Kidney (tissue), 14 donors: ENCODE results near the gene BMERB1. TPM values are rescaled to one million over a fixed set of nuclear protein-coding genes. Genes with fewer than 3 reads are reported as not detected.

Experiments used
- DNase-seq, 5 donors: peaks; one replicate each; pipeline ENCODE4 v3.0.0-alpha.2; 2013 to 2020
- FAIRE-seq: peaks from 2 replicates; lab custom pipeline; 2012; peaks lifted over from hg19 to GRCh38; lab: Jason Lieb, UNC
- H3K27ac ChIP-seq, 2 donors: one replicate each; pipeline ENCODE4 v1.7.0; 2013; ENCODE audit warnings: low read depth in 2 of 2, low read length in 2 of 2, inconsistent platforms in 1 of 2
- H3K27me3 ChIP-seq: one replicate; pipeline ENCODE4 v1.7.1; 2013; ENCODE audit warnings: low read length, inconsistent platforms; ENCODE audit not compliant: control insufficient read depth, insufficient read depth
- H3K36me3 ChIP-seq, 3 donors: one replicate each; pipeline versions ENCODE4 v1.7.0 to v1.7.1; 2013; ENCODE audit warnings: low read length in 3 of 3, control low read depth in 1 of 3, inconsistent platforms in 1 of 3; ENCODE audit not compliant: insufficient read depth in 3 of 3, control insufficient read depth in 2 of 3
- H3K4me1 ChIP-seq, 3 donors: one replicate each; pipeline versions ENCODE4 v1.7.0 to v1.7.1; 2013; ENCODE audit warnings: low read length in 3 of 3, inconsistent platforms in 1 of 3, low read depth in 1 of 3; ENCODE audit not compliant: control insufficient read depth in 2 of 3, insufficient read depth in 2 of 3
- H3K4me3 ChIP-seq, 3 donors: one replicate each; pipeline versions ENCODE4 v1.7.0 to v1.8.1; 2013; ENCODE audit warnings: low read length in 3 of 3, control low read depth in 1 of 3, inconsistent platforms in 1 of 3
- H3K9ac ChIP-seq, 3 donors: one replicate each; pipeline versions ENCODE4 v1.7.0 to v1.7.1; 2013; ENCODE audit warnings: low read length in 3 of 3, control low read depth in 1 of 3, inconsistent platforms in 1 of 3
- H3K9me3 ChIP-seq, 3 donors: one replicate each; pipeline versions ENCODE4 v1.7.0 to v1.7.1; 2013; ENCODE audit warnings: low read length in 3 of 3, control low read depth in 1 of 3, inconsistent platforms in 1 of 3; ENCODE audit not compliant: control insufficient read depth in 2 of 3, insufficient read depth in 1 of 3
- CTCF ChIP-seq: IDR thresholded peaks from 3 replicates; pipeline ENCODE4 v1.5.1; 2012; ENCODE audit warnings: mild to moderate bottlenecking, moderate library complexity, borderline replicate concordance; ENCODE audit not compliant: insufficient read depth; ENCODE audit errors: extremely low read depth
- intact Hi-C: fragments of 100-400 bp; cut with DNase I; formaldehyde crosslinking; loops from one replicate; pipeline ENCODE4 v1.11.1; 2022
- polyA plus RNA-seq: library from polyadenylated mRNA; stranded (reverse); fragments of 350-450 nt; fragmentation: Illumina TruSeq; extraction: RNeasy Lipid Tissue Mini Kit (QIAGEN cat#74804); gene quantifications from one replicate; pipeline ENCODE4 v1.2.3, GENCODE V29; 2014; ENCODE audit warnings: low read depth, low replicate concordance; ENCODE audit not compliant: insufficient read depth
- total RNA-seq: library from RNA; stranded (reverse); fragmentation: NEBNext Ultra II Directional; extraction: Animal tissue kit (Norgen Biotek cat#: 25700); gene quantifications from one replicate; pipeline ENCODE4 v1.2.1, GENCODE V29; 2021
- donor health status: control.
- donor health status: control.
- donor health status: control.
- donor health status: control.
- donor health status: control.
- donor health status: DM: yes; HTN: yes; CAD: no.
- donor health status: Normal renal cell carcinoma (clear cell type).

BMERB1 gene
- total and polyA plus RNA-seq, 2 donors from 2014 or later = 33.4 to 48.8 TPM

DNA sequence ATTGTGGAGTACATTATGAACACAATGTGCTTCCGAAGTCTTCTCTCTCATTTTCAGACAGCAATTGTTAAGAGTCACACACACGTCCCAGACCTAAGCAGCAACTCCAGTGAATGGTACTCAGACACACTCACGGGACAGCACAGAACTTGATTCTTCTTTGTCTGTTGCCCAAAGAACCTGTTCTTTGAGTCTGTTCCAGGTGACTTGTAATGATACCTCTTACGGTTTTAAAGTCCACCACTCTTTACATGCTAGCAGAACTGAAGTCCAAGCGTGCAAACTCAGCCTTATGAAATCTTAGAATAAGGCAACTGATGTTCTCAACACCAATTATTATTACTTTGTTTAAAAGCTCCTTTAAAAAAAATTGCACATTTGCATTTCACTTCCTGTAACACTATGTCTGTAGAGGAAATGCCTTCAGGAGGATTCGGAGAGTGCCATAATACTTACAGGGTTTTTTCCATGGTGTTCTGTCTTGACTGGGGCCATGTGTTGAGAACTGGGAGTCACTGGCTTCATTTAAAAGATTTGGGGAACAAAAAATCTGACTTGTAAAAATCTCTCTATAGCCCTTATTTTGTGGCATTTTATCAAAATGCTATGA lies 160.4 kb downstream of the BMERB1 start:
- Histone ChIP-seq H3K4me1 (no peaks in the 10 kb centered on the region), H3K27me3 (no peaks in the 10 kb centered on the region), H3K36me3 (peaks cover 2 to 33% (median 29%) of the 10 kb centered on the region in 3 donors), H3K27ac (no peak overlapping the region), H3K4me3 (no peak overlapping the region), H3K9ac (no peak overlapping the region), H3K9me3 (no peaks in the 10 kb centered on the region)
- DNase-seq = no peak
- intact Hi-C loops = no loop called here
- no peak for TF ChIP-seq CTCF
- no peak for FAIRE-seq

- H3K9ac ChIP-seq = no peak overlapping the region
- peaks cover 2 to 48% (median 45%) of the 10 kb centered on the region in 3 donors for H3K36me3 ChIP-seq
- intact Hi-C loops = no loop called here
- H3K4me3 ChIP-seq = no peak overlapping the region
- no peaks in the 10 kb centered on the region for H3K9me3 ChIP-seq
- DNase-seq (no peak), FAIRE-seq (no peak)
- TF ChIP-seq CTCF = no peak
- no peaks in the 10 kb centered on the region for H3K4me1 ChIP-seq
- no peak overlapping the region for H3K27ac ChIP-seq
- H3K27me3 ChIP-seq = no peaks in the 10 kb centered on the region
These were observed 162.7 kb downstream of the BMERB1 start for GRCh38 chr16:15597135-15597534.

GRCh38 chr16:15597822-15598647 lies 163.6 kb downstream of the BMERB1 start:
- no peak overlapping the region for H3K4me3 ChIP-seq
- intact Hi-C loops = no loop called here
- H3K9me3 ChIP-seq = no peaks in the 10 kb centered on the region
- DNase-seq (no peak), FAIRE-seq (no peak)
- H3K27ac ChIP-seq = no peak overlapping the region
- peaks cover 5 to 55% (median 49%) of the 10 kb centered on the region in 3 donors for H3K36me3 ChIP-seq
- TF ChIP-seq CTCF = no peak
- H3K27me3 ChIP-seq = no peaks in the 10 kb centered on the region
- no peaks in the 10 kb centered on the region for H3K4me1 ChIP-seq
- H3K9ac ChIP-seq = no peak overlapping the region
